GM06990 (cell line): ENCODE results near the gene HOXC11.
A peak's percentile ranks its signal among the peaks of the same experiment; 100 is the strongest.

Experiments used
- DNase-seq: peaks from one replicate; pipeline ENCODE4 v3.0.0-alpha.2; 2011; ENCODE audit not compliant: insufficient read length; ENCODE audit errors: extremely low read depth
- H3K27me3 ChIP-seq: replicated peaks from 2 replicates; pipeline ENCODE4 v1.6.0; 2011; ENCODE audit warnings: low read length; ENCODE audit not compliant: control insufficient read depth, insufficient read depth
- H3K36me3 ChIP-seq: 2 replicates; pipeline ENCODE4 v1.5.1; 2011; ENCODE audit warnings: low read length; ENCODE audit not compliant: control insufficient read depth, insufficient read depth
- H3K4me3 ChIP-seq: replicated peaks from 2 replicates; pipeline ENCODE4 v1.5.1; 2011; ENCODE audit warnings: low read depth, mild to moderate bottlenecking, control low read depth, low read length
- CTCF ChIP-seq: IDR thresholded peaks from 2 replicates; pipeline ENCODE4 v1.5.1; 2011; ENCODE audit warnings: low read length, control low read depth, mild to moderate bottlenecking, inconsistent platforms; ENCODE audit not compliant: insufficient read depth, poor library complexity, severe bottlenecking

Gene HOXC11

GRCh38 chr12:53989227-53990113 lies 16.5 kb downstream of the HOXC11 start:
- H3K4me3 ChIP-seq: no peak overlapping the region

GRCh38 chr12:53990311-53991076 lies 17.6 kb downstream of the HOXC11 start:
- no peaks in the 10 kb centered on the region for H3K36me3 ChIP-seq
- no peak overlapping the region for H3K4me3 ChIP-seq
- no peak for TF ChIP-seq CTCF
- DNase-seq: no peak
- H3K27me3 ChIP-seq: peaks cover 12% of the 10 kb centered on the region

More at GRCh38 chr12:53989227-53990113, 16.5 kb downstream of the HOXC11 start:
- peak; percentile 73 for TF ChIP-seq CTCF
- H3K27me3 ChIP-seq: peaks cover 11% of the 10 kb centered on the region
- H3K36me3 ChIP-seq: no peaks in the 10 kb centered on the region
- peak; percentile 50 for DNase-seq

- Histone ChIP-seq H3K27me3 (peaks cover 12% of the 10 kb centered on the region), H3K36me3 (no peaks in the 10 kb centered on the region), H3K4me3 (no peak overlapping the region)
- TF ChIP-seq CTCF: no peak
- no peak for DNase-seq
Observed at GRCh38 chr12:53991077-53991460, 18.1 kb downstream of the HOXC11 start.

GRCh38 chr12:53992377-53992889 lies 19.5 kb downstream of the HOXC11 start:
- no peak for DNase-seq
- Histone ChIP-seq H3K36me3 (no peaks in the 10 kb centered on the region), H3K4me3 (no peak overlapping the region), H3K27me3 (peaks cover 11% of the 10 kb centered on the region)
- TF ChIP-seq CTCF: no peak

GRCh38 chr12:53993162-53994008 lies 20.5 kb downstream of the HOXC11 start:
- Histone ChIP-seq H3K27me3 (peaks cover 11% of the 10 kb centered on the region), H3K4me3 (no peak overlapping the region), H3K36me3 (no peaks in the 10 kb centered on the region)
- DNase-seq: no peak
- TF ChIP-seq CTCF: no peak
